ENCODE results near the gene ZNF24.

The ZNF24 gene

DNA sequence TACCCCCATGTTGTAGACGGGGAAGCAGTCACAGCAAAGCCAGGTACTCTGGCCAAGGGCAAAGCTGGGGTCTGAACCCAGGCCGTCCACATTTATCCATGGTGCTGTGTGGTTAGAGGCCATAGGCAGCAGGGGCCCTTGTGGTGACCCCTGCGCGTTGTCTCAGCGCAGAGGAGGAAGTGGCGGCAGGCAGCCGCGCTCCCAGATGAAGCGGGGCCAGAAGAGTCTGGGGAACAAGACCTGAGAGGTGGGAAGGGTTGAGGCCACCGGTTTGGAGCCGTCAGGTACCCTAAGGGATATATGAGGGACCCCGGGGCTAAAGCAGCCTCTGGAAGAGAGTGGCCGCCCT lies 32.1 kb upstream of the ZNF24 start:
- DNase-seq (ENCODE audit: low read depth in 2 of 2), result no peak
- no peak for TF ChIP-seq CTCF (IDR thresholded peaks at IDR 0.05; ENCODE audit: low read depth, low read length)
- H3K4me3 ChIP-seq (replicated peaks in 1 of 2; ENCODE audit: low read depth in 2 of 2, low read length in 2 of 2), result peak overlapping the region; percentile 72 to 76

DNA sequence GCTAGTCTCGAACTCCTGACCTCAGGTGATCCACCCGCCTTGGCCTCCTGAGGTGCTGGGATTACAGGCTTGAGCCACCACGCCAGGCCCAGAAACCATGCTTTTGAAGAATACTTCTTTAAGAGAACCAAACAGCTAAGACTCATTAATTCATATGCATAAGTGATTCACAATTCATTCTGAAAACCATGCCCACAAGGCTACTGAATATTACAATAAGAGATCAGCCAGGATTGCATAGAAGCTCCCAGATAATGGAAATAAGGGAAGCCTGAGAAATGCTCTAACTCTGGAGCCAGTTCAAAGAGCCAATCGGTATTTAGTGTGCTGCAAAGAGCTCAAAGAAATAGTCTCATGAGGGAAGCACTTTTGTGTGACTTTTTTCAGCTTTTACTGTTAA lies 30.5 kb upstream of the ZNF24 start:
- no peak for DNase-seq (ENCODE audit: low read depth in 2 of 2)
- TF ChIP-seq CTCF (IDR thresholded peaks at IDR 0.05; ENCODE audit: low read depth, low read length), result no peak
- no peak overlapping the region for H3K4me3 ChIP-seq (replicated peaks in 1 of 2; ENCODE audit: low read depth in 2 of 2, low read length in 2 of 2)

GRCh38 chr18:35371412-35372195 lies 27.4 kb upstream of the ZNF24 start:
- DNase-seq (ENCODE audit: low read depth in 2 of 2), result peak in 1 of 2 donors; percentile 77
- TF ChIP-seq CTCF (IDR thresholded peaks at IDR 0.05; ENCODE audit: low read depth, low read length), result no peak
- H3K4me3 ChIP-seq (replicated peaks in 1 of 2; ENCODE audit: low read depth in 2 of 2, low read length in 2 of 2), result no peak overlapping the region

GRCh38 chr18:35369126-35369525 lies 24.9 kb upstream of the ZNF24 start:
- DNase-seq (ENCODE audit: low read depth in 2 of 2), result no peak
- no peak overlapping the region for H3K4me3 ChIP-seq (replicated peaks in 1 of 2; ENCODE audit: low read depth in 2 of 2, low read length in 2 of 2)
- TF ChIP-seq CTCF (IDR thresholded peaks at IDR 0.05; ENCODE audit: low read depth, low read length), result no peak

DNA sequence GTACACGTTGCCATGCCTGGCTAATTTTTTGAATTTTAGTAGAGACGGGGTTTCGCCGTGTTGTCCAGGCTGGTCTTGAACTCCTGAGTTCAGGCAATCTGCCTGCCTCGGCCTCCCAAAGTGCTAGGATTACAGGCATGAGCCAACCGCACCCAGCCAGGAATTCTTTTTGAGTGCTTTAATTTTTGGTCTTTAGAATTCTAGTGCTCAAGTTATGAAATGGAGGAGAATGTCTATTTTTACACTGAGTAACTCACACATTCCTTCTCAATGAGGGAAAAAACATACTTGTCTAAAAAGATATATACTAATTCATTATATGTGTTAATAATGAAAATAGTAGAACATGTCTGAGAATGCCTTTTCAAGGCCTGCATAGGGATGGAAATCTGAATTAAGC lies 24.4 kb upstream of the ZNF24 start:
- no peak for TF ChIP-seq CTCF (IDR thresholded peaks at IDR 0.05; ENCODE audit: low read depth, low read length)
- H3K4me3 ChIP-seq (replicated peaks in 1 of 2; ENCODE audit: low read depth in 2 of 2, low read length in 2 of 2), result no peak overlapping the region
- no peak for DNase-seq (ENCODE audit: low read depth in 2 of 2)

- no peak for DNase-seq (ENCODE audit: low read depth in 2 of 2)
- H3K4me3 ChIP-seq (replicated peaks in 1 of 2; ENCODE audit: low read depth in 2 of 2, low read length in 2 of 2), result no peak overlapping the region
- TF ChIP-seq CTCF (IDR thresholded peaks at IDR 0.05; ENCODE audit: low read depth, low read length), result no peak
Observed at GRCh38 chr18:35362531-35362930, 18.3 kb upstream of the ZNF24 start.
